Measurements from ENCODE around the gene TMED4. TPM values are rescaled to one million over a fixed set of nuclear protein-coding genes. Genes with fewer than 3 reads are reported as not detected.
"Not testable (repeated sequence)": the region's sequence is repeated elsewhere in the genome, so short reads cannot be mapped to it uniquely, and the experiment has no call there.

The TMED4 gene
- total RNA-seq, 1 experiment from 2014 or later, result 232 TPM

- no peak for DNase-seq (ENCODE audit: low read depth)
Observed at GRCh38 chr7:44607141-44608068, 25.4 kb upstream of the TMED4 start.

- DNase-seq (ENCODE audit: low read depth), result peak; percentile 99
Observed at GRCh38 chr7:44606341-44607140, 24.5 kb upstream of the TMED4 start, which contains the start of gene OGDH. Gene OGDH (plus strand): TSS chr7:44606627. CDS start chr7:44624344, 17,717 bp downstream.

- DNase-seq (ENCODE audit: low read depth), result no peak
Observed at GRCh38 chr7:44604941-44605340, 22.9 kb upstream of the TMED4 start.

DNA sequence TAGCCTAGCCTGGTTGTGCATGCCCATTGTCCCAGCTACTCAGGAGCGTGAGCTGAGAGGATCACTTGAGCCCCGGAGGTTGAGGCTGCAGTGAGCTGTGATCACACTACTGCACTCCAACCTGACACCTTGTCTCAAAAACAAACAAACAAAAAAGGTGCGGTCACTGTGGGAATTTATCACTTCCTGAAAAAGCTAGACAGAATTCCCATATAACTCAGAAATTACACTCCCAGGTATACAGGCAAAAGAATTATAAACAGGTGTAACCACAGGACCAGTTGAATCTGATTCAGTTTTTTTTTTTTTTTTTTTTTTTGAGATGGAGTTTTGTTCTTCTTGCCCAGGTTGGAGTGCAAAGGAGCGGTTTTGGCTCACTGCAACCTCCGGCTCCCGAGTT lies 21.2 kb upstream of the TMED4 start:
- DNase-seq (ENCODE audit: low read depth), result no peak

GRCh38 chr7:44602576-44602910 lies 20.5 kb upstream of the TMED4 start:
- DNase-seq (ENCODE audit: low read depth), result no peak

DNA sequence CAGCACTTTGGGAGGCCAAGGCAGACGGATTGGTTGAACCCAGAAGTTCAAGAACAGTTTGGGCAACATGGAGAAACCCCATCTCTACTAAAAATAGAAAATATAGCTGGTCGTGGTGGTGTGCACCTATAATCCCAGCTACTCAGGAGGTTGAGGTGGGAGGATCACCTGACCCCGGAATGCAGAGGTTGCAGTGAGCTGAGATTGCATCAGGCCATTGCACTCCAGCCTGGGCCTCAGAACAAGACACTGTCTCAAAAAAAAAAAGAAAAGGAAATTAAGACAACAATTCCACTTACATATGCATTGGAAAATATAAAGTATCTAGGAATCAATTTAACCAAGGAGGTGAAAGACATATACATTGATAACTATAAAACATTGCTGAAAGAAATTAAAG lies 17.2 kb upstream of the TMED4 start:
- no peak for DNase-seq (ENCODE audit: low read depth)

- DNase-seq (ENCODE audit: low read depth), result not testable (repeated sequence)
Observed at GRCh38 chr7:44597181-44597580, 15.2 kb upstream of the TMED4 start.

GRCh38 chr7:44595934-44596635 lies 14.1 kb upstream of the TMED4 start:
- no peak for DNase-seq (ENCODE audit: low read depth)

GRCh38 chr7:44590910-44591309 lies 8.9 kb upstream of the TMED4 start:
- DNase-seq (ENCODE audit: low read depth), result peak; percentile 46

GRCh38 chr7:44587843-44588711 lies 6.0 kb upstream of the TMED4 start:
- peak; percentile 73 for DNase-seq (ENCODE audit: low read depth)

- DNase-seq (ENCODE audit: low read depth), result no peak
Observed at GRCh38 chr7:44583146-44583865, 1.3 kb upstream of the TMED4 start.

DNA sequence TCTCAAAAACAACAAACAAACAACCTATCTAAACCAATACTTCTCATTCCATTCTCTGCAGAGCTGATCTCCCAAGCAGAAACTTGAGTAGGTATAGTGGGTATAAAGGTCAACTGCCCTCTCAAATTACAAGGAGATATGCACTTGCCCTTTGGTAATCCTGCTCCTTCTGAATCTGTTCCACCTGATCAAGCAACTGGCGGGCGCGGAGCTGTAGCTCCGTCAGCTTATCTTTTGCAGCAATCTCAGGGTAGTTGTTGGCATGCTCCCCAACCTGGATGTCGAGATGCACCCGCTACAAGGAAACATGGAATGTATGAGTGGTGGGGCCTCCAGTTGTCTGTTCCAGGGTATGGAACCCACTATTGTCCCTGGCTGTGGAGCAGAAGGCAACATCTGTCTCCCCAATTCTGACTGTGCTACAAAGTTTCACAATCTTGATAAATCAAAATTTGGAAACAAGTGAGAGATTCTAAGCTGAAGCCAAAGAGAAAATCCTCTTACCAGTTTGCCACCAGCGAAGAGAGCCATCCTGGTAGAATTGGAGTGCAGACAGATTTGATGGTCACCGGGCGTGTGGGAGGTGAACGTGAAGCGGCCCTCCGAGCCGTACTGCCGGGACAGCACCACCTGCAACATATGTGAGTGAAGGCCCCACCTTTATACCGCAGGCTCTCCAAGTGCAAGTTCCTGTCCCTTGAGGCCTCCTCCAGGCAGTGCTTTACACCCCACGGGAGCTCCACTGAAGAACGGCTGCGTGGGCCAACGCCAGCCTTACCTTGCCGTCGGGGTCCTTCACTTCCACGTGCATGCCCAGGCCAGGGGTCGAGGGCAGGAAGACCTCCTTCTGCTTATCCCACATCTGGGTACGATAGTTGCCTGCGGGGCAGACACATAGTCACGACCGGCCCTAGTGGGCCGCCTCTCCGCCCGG lies 819 bp downstream of the TMED4 start:
- DNase-seq (ENCODE audit: low read depth), result no peak

DNA sequence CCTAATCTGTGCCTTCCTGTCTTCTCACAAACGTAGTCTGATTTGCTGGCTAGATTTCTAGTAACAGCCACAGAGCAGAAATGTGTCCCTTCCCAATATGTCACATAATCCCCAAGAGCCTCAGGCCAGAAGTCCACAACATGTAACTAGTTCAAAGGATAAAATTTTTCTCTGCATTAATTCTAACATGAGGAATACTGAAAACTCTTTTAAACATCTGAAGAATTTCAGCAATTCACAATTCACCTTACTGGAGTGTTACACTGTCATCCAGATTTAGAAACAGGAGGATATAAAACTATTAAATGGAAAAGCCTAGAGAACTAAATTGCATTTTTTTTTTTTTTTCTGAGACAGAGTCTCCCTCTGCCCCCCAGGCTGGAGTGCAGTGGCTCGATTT lies 5.8 kb downstream of the TMED4 start:
- no peak for DNase-seq (ENCODE audit: low read depth)

DNA sequence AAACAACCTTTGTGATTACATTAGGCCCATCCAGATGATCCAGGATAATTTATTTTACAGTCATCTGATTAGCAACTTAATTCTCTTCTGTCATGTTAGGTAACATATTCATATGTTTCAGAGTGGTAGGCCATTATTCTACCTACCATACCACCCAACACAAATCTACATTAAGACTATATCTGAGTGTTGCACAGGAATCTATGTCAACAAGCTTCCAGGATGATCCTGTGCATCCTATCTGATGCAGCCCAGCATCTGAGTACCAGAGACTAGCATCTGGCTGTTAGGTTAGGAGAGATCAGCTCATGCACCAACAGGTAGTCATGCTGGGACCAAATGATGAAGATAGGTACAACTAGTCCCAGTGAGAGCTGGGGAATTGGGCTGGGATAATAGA lies 7.0 kb downstream of the TMED4 start:
- no peak for DNase-seq (ENCODE audit: low read depth)

DNA sequence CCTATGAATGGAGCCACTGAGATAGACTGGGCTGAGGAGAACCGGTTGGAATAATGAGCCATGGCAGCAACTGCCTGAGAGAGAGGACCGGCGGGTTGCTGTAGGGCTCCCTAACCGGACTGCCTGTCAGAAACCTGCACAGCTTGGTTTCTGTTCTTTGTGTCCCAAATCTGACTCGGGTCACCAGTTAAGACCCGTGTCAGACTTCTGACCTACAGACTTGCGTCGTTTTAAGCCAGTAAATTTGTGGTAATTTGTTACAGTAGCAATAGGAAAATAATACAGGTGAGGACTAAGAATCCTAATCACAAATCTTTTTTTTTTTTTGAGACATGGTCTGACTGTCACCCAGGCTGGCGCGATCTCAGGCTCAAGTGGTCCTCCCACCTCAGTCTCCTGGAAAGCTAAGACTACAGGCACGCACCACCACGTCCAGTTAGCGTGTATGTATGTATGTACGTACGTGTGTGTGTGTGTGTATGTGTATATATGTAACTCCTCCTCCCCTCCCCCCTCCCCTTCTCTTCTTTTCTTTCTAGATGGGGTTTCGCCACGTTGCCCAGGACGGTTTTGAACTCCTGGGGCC lies 7.7 kb downstream of the TMED4 start:
- no peak for DNase-seq (ENCODE audit: low read depth)

DNA sequence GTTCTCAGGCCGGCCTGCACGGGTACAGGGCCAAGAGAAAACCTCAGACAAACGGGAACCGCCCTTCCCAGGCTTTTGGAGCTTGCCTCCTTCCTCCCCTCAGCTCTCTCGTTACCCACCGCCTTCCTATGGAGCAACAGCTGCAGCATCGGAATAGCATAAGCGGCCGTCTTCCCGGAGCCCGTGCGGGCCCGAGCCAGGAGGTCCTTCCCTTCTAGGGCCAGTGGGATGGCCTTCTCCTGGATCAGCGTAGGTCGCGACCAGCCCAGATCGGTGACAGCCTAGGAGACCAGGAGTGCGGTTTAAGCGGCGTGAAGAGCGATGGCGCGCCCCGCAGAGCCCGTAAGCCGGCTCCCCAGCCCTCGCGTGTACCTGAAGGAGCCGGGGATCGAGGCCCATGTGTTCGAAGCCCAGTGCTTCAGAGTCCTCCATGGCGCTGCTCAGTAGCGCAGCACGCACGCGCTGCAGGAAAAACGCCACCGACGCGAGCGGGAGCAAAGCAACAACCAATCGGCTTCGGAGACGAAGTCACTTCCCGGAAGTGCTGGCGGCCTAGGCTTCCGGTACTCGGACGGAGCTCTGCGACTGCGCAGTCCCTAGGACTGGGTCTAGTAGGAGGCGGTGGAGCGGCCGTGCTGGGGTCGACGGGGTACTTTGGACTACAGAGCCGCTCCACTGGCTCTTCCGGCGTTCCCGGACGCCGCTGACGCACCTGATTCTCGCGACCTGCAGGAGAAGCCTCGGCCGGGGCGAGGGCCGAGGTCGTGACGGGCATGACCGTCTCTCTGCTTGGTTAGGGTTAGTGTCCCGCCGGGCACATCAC lies 8.4 kb downstream of the TMED4 start, which contains the start of gene DDX56:
Gene DDX56, minus strand, starts transcription at position 445 of the 823 bp plus-strand sequence. Its CDS starts 13 bp downstream, at position 432.
- peak; percentile 96 for DNase-seq (ENCODE audit: low read depth)

- DNase-seq (ENCODE audit: low read depth), result no peak
Observed at GRCh38 chr7:44572771-44573170, 9.3 kb downstream of the TMED4 start.

GRCh38 chr7:44569959-44570358 lies 12.1 kb downstream of the TMED4 start:
- DNase-seq (ENCODE audit: low read depth), result no peak
